K562 (cell line): ENCODE results near the gene SOX6. TPM values are rescaled to one million over a fixed set of nuclear protein-coding genes. Genes with fewer than 3 reads are reported as not detected.

Source experiments
- ATAC-seq: fragments of 200-7000 bp; cut with Tn5 transposase; 3 replicates; pipeline ENCODE4 v1.9.1; 2020; ENCODE audit warnings: moderate library complexity
- BruUV-seq: library from RNA; stranded (reverse); fragments of 400-500 nt; replicated peaks from 2 replicates; lab custom pipeline; 2021; lab: Mats Ljungman, UMichigan
- CTCF ChIA-PET: fragments of 300-600 bp; formaldehyde crosslinking; extraction: SDS; loops from one replicate; lab custom pipeline; 2021; ENCODE audit warnings: low intra/inter-chr PET ratio; lab: Yijun Ruan, JAX
- POLR2A ChIA-PET: fragments of 300-600, 350-650 bp; sonication (Branson Sonifier 250); formaldehyde crosslinking; extraction: SDS; loops from one replicate; lab custom pipeline; 2021; ENCODE audit warnings: antibody characterized with exemption, inconsistent platforms; lab: Yijun Ruan, JAX
- DNase-seq, 4 experiments: peaks; one replicate each; pipeline versions ENCODE4 v3.0.0 to v3.0.0-alpha.2; 2011 to 2018; ENCODE audit warnings: low spot score in 3 of 4, mixed read lengths in 3 of 4; ENCODE audit errors: extremely low read depth in 1 of 4
- FAIRE-seq: peaks from 2 replicates; lab custom pipeline; 2011; peaks lifted over from hg19 to GRCh38; lab: Jason Lieb, UNC
- H2AFZ ChIP-seq: 2 replicates; pipeline ENCODE4 v1.6.0; 2011; ENCODE audit warnings: low read depth, low read length, control low read depth, inconsistent platforms
- H3K27ac ChIP-seq: fragments of 200-600 bp; 3 replicates; pipeline ENCODE4 v1.8.0; 2011; ENCODE audit warnings: low read depth, mild to moderate bottlenecking, control low read depth, inconsistent platforms, low read length, moderate library complexity, mixed read lengths; ENCODE audit errors: extremely low read depth
- H3K27me3 ChIP-seq, 2 experiments: fragments of 300-600 bp in 1 of 2; 2 replicates in 1 of 2; 3 replicates in 1 of 2; pipeline versions ENCODE4 v1.6.0 to v1.8.0; 2011; ENCODE audit warnings: inconsistent platforms in 2 of 2, low read length in 2 of 2, mild to moderate bottlenecking in 1 of 2, mixed read lengths in 1 of 2, moderate library complexity in 1 of 2; ENCODE audit not compliant: control insufficient read depth in 2 of 2, insufficient read depth in 2 of 2
- H3K36me3 ChIP-seq: fragments of 300-600 bp; 3 replicates; pipeline ENCODE4 v1.8.0; 2011; ENCODE audit warnings: mild to moderate bottlenecking, low read length, inconsistent platforms; ENCODE audit not compliant: control insufficient read depth, insufficient read depth
- H3K4me1 ChIP-seq, 2 experiments: fragments of 200-600 bp in 1 of 2; replicated peaks in 1 of 2; 2 replicates in 1 of 2; 3 replicates in 1 of 2; pipeline versions ENCODE4 v1.5.1 to v1.8.0; 2011; ENCODE audit warnings: inconsistent platforms in 2 of 2, low read length in 2 of 2, mild to moderate bottlenecking in 1 of 2, mixed read lengths in 1 of 2, moderate library complexity in 1 of 2; ENCODE audit not compliant: control insufficient read depth in 2 of 2, insufficient read depth in 2 of 2
- H3K4me2 ChIP-seq: 2 replicates; pipeline ENCODE4 v1.6.1; 2011; ENCODE audit warnings: low read length, control low read depth, inconsistent platforms, mixed read lengths; ENCODE audit not compliant: insufficient read depth
- H3K4me3 ChIP-seq: fragments of 200-600 bp; sonication (generic), shearing (Covaris generic); 2 replicates; pipeline ENCODE4 v1.5.1; 2016; ENCODE audit warnings: control low read depth, inconsistent platforms
- H3K79me2 ChIP-seq: fragments of 200-600 bp; 3 replicates; pipeline ENCODE4 v1.8.0; 2011; ENCODE audit warnings: low read length, inconsistent platforms; ENCODE audit not compliant: control insufficient read depth, insufficient read depth
- H3K9ac ChIP-seq, 2 experiments: 2 replicates each; pipeline versions ENCODE4 v1.6.0 to v1.6.1; 2011; ENCODE audit warnings: low read depth in 2 of 2, low read length in 2 of 2, control low read depth in 1 of 2, inconsistent platforms in 1 of 2, mild to moderate bottlenecking in 1 of 2, mixed read lengths in 1 of 2; ENCODE audit not compliant: insufficient read depth in 1 of 2
- H3K9me1 ChIP-seq: one replicate; pipeline ENCODE4 v1.6.0; 2011; ENCODE audit warnings: inconsistent platforms, mild to moderate bottlenecking, low read length, moderate library complexity; ENCODE audit not compliant: control insufficient read depth, insufficient read depth
- H3K9me3 ChIP-seq: replicated peaks from 2 replicates; pipeline ENCODE4 v1.5.1; 2011; ENCODE audit warnings: low read depth, low read length, inconsistent platforms; ENCODE audit not compliant: control insufficient read depth, insufficient read depth
- H4K20me1 ChIP-seq: replicated peaks from 2 replicates; pipeline ENCODE4 v1.6.1; 2011; ENCODE audit warnings: low read length, inconsistent platforms, mixed read lengths; ENCODE audit not compliant: control insufficient read depth, insufficient read depth
- ARID4B ChIP-seq: sonication (generic); formaldehyde crosslinking; IDR thresholded peaks from 2 replicates; pipeline ENCODE4 v1.8.0; 2022; ENCODE audit warnings: mild to moderate bottlenecking, missing genetic modification reagents
- BRD9 ChIP-seq: fragments of 450-650 bp; IDR thresholded peaks from 2 replicates; pipeline ENCODE4 v1.6.1; 2018; ENCODE audit warnings: low read depth; ENCODE audit not compliant: partially characterized antibody
- C11orf30 ChIP-seq: fragments of 450-650 bp; IDR thresholded peaks from 2 replicates; pipeline ENCODE4 v1.6.1; 2016; ENCODE audit warnings: low read depth, mild to moderate bottlenecking
- DLX4 ChIP-seq: fragments of 250-450 bp; sonication (Bioruptor Pico); IDR thresholded peaks from 2 replicates; pipeline ENCODE4 v1.6.1; 2021; ENCODE audit warnings: mild to moderate bottlenecking
- HEY1 ChIP-seq: fragments of 250-450 bp; sonication (Bioruptor Pico); IDR thresholded peaks from 2 replicates; pipeline ENCODE4 v1.5.0; 2020; ENCODE audit warnings: mild to moderate bottlenecking, moderate library complexity, borderline replicate concordance
- MCM3 ChIP-seq: fragments of 450-650 bp; IDR thresholded peaks from 2 replicates; pipeline ENCODE4 v1.6.1; 2016
- PTRF ChIP-seq: fragments of 450-650 bp; IDR thresholded peaks from 2 replicates; pipeline ENCODE4 v1.6.1; 2016; ENCODE audit warnings: mild to moderate bottlenecking, missing genetic modification characterization, missing compliant biosample characterization
- RBM39 ChIP-seq: fragments of 200-400 bp; formaldehyde crosslinking; optimal IDR thresholded peaks from 2 replicates; pipeline ENCODE3; 2018; ENCODE audit warnings: low read depth, low read length
- SFPQ ChIP-seq: fragments of 200-400 bp; formaldehyde crosslinking; IDR thresholded peaks from 2 replicates; pipeline ENCODE4 v1.6.1; 2017; ENCODE audit warnings: mild to moderate bottlenecking, low read depth, low read length, moderate library complexity
- SP1 ChIP-seq: sonication (generic); formaldehyde crosslinking; IDR thresholded peaks from 2 replicates; pipeline ENCODE4 v1.8.1; 2022; ENCODE audit warnings: mild to moderate bottlenecking, missing genetic modification reagents
- ZKSCAN8 ChIP-seq: fragments of 200-800 bp; sonication (Bioruptor generic); IDR thresholded peaks from 2 replicates; pipeline ENCODE4 v1.6.1; 2016; ENCODE audit warnings: missing genetic modification characterization, missing compliant biosample characterization
- ZNF224 ChIP-seq: sonication (generic); formaldehyde crosslinking; IDR thresholded peaks from 2 replicates; pipeline ENCODE4 v1.8.0; 2022; ENCODE audit warnings: mild to moderate bottlenecking, missing genetic modification reagents
- ZNF239 ChIP-seq: fragments of 250-450 bp; sonication (Bioruptor Pico); IDR thresholded peaks from 2 replicates; pipeline ENCODE4 v1.4.0; 2020; ENCODE audit warnings: mild to moderate bottlenecking
- ZNF282 ChIP-seq: sonication (generic); formaldehyde crosslinking; IDR thresholded peaks from 2 replicates; pipeline ENCODE4 v1.8.1; 2023; ENCODE audit warnings: missing genetic modification reagents
- WGBS: fragments of 100-300 bp; shearing (Covaris generic); methylation state at CpG from one replicate; pipeline ENCODE4 v1.1.6; 2016; ENCODE audit warnings: low coverage, mixed read lengths; ENCODE audit not compliant: insufficient coverage; ENCODE audit errors: missing lambda C conversion rate; 5-methylcytosine and 5-hydroxymethylcytosine counted together
- in situ Hi-C: fragments of 300-500 bp; cut with MboI; formaldehyde crosslinking; loops from 4 replicates; pipeline ENCODE4 v1.15.0; 2018; ENCODE audit warnings: inconsistent platforms, mixed read lengths
- intact Hi-C: fragments of 100-400 bp; cut with micrococcal nuclease; formaldehyde crosslinking; loops from 2 replicates; pipeline ENCODE4 v1.14.2; 2022
- polyA plus RNA-seq, 8 experiments: library from polyadenylated mRNA; depleted of rRNA in 4 of 8; stranded (reverse) in 5 of 8; unstranded in 3 of 8; fragments of >200 nt; fragmentation: Nextera tagmentation in 2 of 8; fragmentation: Illumina TruSeq in 1 of 8; extraction: Ambion mirVana in 2 of 8; extraction: Trizol in 1 of 8; gene quantifications; 2 replicates each; pipeline versions ENCODE4 v1.2.1 to v1.2.3, GENCODE V29; 2011 to 2014; ENCODE audit warnings: inconsistent platforms in 1 of 8, missing spikeins in 1 of 8
- total RNA-seq, 7 experiments: library from RNA; depleted of rRNA in 6 of 7; stranded (reverse); fragments of >200 nt in 6 of 7; fragmentation: Illumina TruSeq in 2 of 7; extraction: Trizol in 2 of 7; gene quantifications; 2 replicates each; pipeline versions ENCODE4 v1.2.1 to v1.2.3, GENCODE V29; 2011 to 2021; ENCODE audit warnings: low replicate concordance in 1 of 7

SOX6 gene
- total and polyA plus RNA-seq, 9 of the 15 experiments (the other 6 are each of a cell fraction or from before 2014, with no cell fraction given): 0.89 to 8.7 (median 5.7) TPM

- Histone ChIP-seq H3K4me2 (no peak overlapping the region), H2AFZ (0 out of 2 replicates have a peak overlapping the region, but pooled peaks have one; percentile 4), H3K4me3 (no peak overlapping the region), H3K9me1 (no peaks in the 10 kb centered on the region), H4K20me1 (no peaks in the 10 kb centered on the region), H3K9me3 (no peaks in the 10 kb centered on the region; the same call in 1 of the 2 replicates), H3K79me2 (no peaks in the 10 kb centered on the region), H3K27me3 (no peaks in the 10 kb centered on the region), H3K27ac (no peak overlapping the region), H3K9ac (no peak overlapping the region), H3K4me1 (no peaks in the 10 kb centered on the region; a peak in 1 of 5 replicates), H3K36me3 (no peaks in the 10 kb centered on the region)
- ChIA-PET CTCF (no interaction called here), POLR2A (interaction anchor here (1.6 kb wide), 1 partner anchor 19 kb away, joined by 3 read pairs; no protein-coding TSS in a partner anchor)
- TF ChIP-seq ZNF239 (no peak), MCM3 (no peak), PTRF (no peak), SP1 (CRISPR knock-in tag) (no peak), C11orf30 (no peak), ZNF282 (CRISPR knock-in tag) (no peak), HEY1 (CRISPR knock-in tag) (no peak), DLX4 (no peak), RBM39 (no peak), ARID4B (CRISPR knock-in tag) (no peak), ZKSCAN8 (CRISPR knock-in tag) (no peak), SFPQ (no peak), BRD9 (no peak), ZNF224 (CRISPR knock-in tag) (no peak)
- DNase-seq (no peak), FAIRE-seq (no peak), ATAC-seq (no peak)
- no TSS peak for BruUV-seq
- in situ Hi-C loops (no loop called here), intact Hi-C loops (no loop called here)
- 31% methylated on average over 2 of the region's 2 CpGs for WGBS
These were observed 400.8 kb downstream of the SOX6 start for GRCh38 chr11:15955595-15955994.
